Measurements from ENCODE around the gene PABPN1L. TPM values are rescaled to one million over a fixed set of nuclear protein-coding genes. Genes with fewer than 3 reads are reported as not detected.
A peak's percentile ranks its signal among the peaks of the same experiment; 100 is the strongest.

PABPN1L gene
- total and polyA plus RNA-seq, 9 of the 15 experiments (the other 6 are each of a cell fraction or from before 2014, with no cell fraction given) = 0.11 to 0.32 TPM; not detected in 7

DNA sequence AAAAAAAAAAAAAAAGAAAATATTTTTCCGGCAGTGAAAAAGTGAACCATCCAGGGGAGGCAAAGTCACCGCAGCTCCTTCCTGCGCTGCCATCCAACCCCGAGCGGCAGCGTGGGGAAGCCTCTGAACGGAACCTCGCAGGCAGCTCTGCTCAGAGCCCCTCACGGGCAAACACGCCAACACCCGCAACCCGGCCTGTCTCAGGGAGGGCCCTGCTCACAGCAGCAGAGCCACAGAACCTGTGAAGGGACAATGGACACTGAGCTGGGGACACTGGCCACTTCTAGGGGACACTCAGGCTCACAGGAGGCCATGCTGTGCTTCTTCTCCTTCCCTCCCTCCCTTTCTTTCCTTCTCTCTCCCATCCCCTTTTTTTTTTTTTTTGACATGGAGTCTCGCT lies 33.4 kb downstream of the PABPN1L start:
- 77% methylated on average over 11 of the region's 13 CpGs for WGBS (ENCODE audit: insufficient coverage, low coverage, missing lambda C conversion rate)
- POLR2A ChIA-PET = interaction anchor here (0.6 to 1.1 kb wide), 6 partner anchors 11 to 1246 kb away, joined by 3 to 4 read pairs (median 3); no protein-coding TSS in a partner anchor

More for the DNA sequence above, 33.4 kb downstream of the PABPN1L start:
- Histone ChIP-seq H3K27me3 (ENCODE audit: control insufficient read depth in 2 of 2, insufficient read depth in 2 of 2, low read length in 2 of 2) (no peaks in the 10 kb centered on the region), H3K9me1 (ENCODE audit: control insufficient read depth, insufficient read depth, low read length) (no peaks in the 10 kb centered on the region), H3K36me3 (ENCODE audit: control insufficient read depth, insufficient read depth, low read length) (no peaks in the 10 kb centered on the region), H3K79me2 (ENCODE audit: control insufficient read depth, insufficient read depth, low read length) (no peaks in the 10 kb centered on the region), H3K4me1 (replicated peaks in 1 of 2; ENCODE audit: control insufficient read depth in 2 of 2, insufficient read depth in 2 of 2, low read length in 2 of 2) (peaks cover 0 to 34% of the 10 kb centered on the region in 2 experiments; a peak in 2 of 5 replicates), H2AFZ (ENCODE audit: low read depth, low read length) (no peak overlapping the region), H3K27ac (ENCODE audit: extremely low read depth, low read depth, low read length) (no peak overlapping the region), H3K9ac (ENCODE audit: insufficient read depth in 1 of 2, low read depth in 2 of 2, low read length in 2 of 2) (peak overlapping the region in 1 of 2 experiments; percentile 73; a peak in 1 of 4 replicates), H3K9me3 (replicated peaks; ENCODE audit: control insufficient read depth, insufficient read depth, low read depth, low read length) (no peaks in the 10 kb centered on the region), H4K20me1 (replicated peaks; ENCODE audit: control insufficient read depth, insufficient read depth, low read length) (no peaks in the 10 kb centered on the region; the same call in 1 of the 2 replicates), H3K4me2 (ENCODE audit: insufficient read depth, low read length) (no peak overlapping the region), H3K4me3 (no peak overlapping the region)
- CTCF ChIA-PET (ENCODE audit: low intra/inter-chr PET ratio) = no interaction called here
- DNase-seq (ENCODE audit: extremely low read depth in 1 of 4, low spot score in 3 of 4) (no peak), ATAC-seq (no peak), FAIRE-seq (no peak)
- BruUV-seq (replicated peaks) = no TSS peak
- no peak for TF ChIP-seq PML (IDR thresholded peaks at IDR 0.05; ENCODE audit: low read length)
- TF ChIP-seq, protein P1, sequence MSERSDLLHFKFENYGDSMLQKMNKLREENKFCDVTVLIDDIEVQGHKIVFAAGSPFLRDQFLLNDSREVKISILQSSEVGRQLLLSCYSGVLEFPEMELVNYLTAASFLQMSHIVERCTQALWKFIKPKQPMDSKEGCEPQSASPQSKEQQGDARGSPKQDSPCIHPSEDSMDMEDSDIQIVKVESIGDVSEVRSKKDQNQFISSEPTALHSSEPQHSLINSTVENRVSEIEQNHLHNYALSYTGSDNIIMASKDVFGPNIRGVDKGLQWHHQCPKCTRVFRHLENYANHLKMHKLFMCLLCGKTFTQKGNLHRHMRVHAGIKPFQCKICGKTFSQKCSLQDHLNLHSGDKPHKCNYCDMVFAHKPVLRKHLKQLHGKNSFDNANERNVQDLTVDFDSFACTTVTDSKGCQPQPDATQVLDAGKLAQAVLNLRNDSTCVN (CRISPR knock-in tag; IDR thresholded peaks at IDR 0.05) = no peak
- no peak for TF ChIP-seq STAG1 (CRISPR knock-in tag; IDR thresholded peaks at IDR 0.05; ENCODE audit: borderline replicate concordance)
- TF ChIP-seq CBX2 (IDR thresholded peaks at IDR 0.05; ENCODE audit: insufficient read depth, low read length, poor library complexity, severe bottlenecking) = no peak
- TF ChIP-seq MAFK (IDR thresholded peaks at IDR 0.05; ENCODE audit: low read length) = no peak
- TF ChIP-seq SUPT5H (IDR thresholded peaks at IDR 0.05) = no peak
- no peak for TF ChIP-seq PTBP1 (IDR thresholded peaks at IDR 0.05; ENCODE audit: low read depth, low read length)
- no peak for TF ChIP-seq YY1 (IDR thresholded peaks at IDR 0.05; ENCODE audit: borderline replicate concordance in 1 of 3, control insufficient read depth in 1 of 3, extremely low read depth in 1 of 3, insufficient read depth in 3 of 3, insufficient read length in 1 of 3, insufficient replicate concordance in 2 of 3, low read depth in 1 of 3, low read length in 2 of 3)
- TF ChIP-seq, protein P2, sequence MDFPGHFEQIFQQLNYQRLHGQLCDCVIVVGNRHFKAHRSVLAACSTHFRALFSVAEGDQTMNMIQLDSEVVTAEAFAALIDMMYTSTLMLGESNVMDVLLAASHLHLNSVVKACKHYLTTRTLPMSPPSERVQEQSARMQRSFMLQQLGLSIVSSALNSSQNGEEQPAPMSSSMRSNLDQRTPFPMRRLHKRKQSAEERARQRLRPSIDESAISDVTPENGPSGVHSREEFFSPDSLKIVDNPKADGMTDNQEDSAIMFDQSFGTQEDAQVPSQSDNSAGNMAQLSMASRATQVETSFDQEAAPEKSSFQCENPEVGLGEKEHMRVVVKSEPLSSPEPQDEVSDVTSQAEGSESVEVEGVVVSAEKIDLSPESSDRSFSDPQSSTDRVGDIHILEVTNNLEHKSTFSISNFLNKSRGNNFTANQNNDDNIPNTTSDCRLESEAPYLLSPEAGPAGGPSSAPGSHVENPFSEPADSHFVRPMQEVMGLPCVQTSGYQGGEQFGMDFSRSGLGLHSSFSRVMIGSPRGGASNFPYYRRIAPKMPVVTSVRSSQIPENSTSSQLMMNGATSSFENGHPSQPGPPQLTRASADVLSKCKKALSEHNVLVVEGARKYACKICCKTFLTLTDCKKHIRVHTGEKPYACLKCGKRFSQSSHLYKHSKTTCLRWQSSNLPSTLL (IDR thresholded peaks at IDR 0.05) = no peak
- TF ChIP-seq, protein P3, sequence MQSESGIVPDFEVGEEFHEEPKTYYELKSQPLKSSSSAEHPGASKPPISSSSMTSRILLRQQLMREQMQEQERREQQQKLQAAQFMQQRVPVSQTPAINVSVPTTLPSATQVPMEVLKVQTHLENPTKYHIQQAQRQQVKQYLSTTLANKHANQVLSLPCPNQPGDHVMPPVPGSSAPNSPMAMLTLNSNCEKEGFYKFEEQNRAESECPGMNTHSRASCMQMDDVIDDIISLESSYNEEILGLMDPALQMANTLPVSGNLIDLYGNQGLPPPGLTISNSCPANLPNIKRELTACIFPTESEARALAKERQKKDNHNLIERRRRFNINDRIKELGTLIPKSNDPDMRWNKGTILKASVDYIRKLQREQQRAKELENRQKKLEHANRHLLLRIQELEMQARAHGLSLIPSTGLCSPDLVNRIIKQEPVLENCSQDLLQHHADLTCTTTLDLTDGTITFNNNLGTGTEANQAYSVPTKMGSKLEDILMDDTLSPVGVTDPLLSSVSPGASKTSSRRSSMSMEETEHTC (IDR thresholded peaks at IDR 0.05) = no peak
- no peak for TF ChIP-seq ILK (tag; IDR thresholded peaks at IDR 0.05; ENCODE audit: borderline replicate concordance, low read depth)
- TF ChIP-seq FIP1L1 (IDR thresholded peaks at IDR 0.05; ENCODE audit: low read depth, low read length, poor library complexity, severe bottlenecking) = no peak
- no peak for TF ChIP-seq FOXO4 (CRISPR knock-in tag; IDR thresholded peaks at IDR 0.05)
- intact Hi-C loops (cut with micrococcal nuclease) (no loop called here), in situ Hi-C loops (cut with MboI) (no loop called here)

Measured in K562 (cell line).